Measurements from ENCODE around the gene TPBG. TPM values are rescaled to one million over a fixed set of nuclear protein-coding genes. Genes with fewer than 3 reads are reported as not detected.

Gene TPBG, protein sequence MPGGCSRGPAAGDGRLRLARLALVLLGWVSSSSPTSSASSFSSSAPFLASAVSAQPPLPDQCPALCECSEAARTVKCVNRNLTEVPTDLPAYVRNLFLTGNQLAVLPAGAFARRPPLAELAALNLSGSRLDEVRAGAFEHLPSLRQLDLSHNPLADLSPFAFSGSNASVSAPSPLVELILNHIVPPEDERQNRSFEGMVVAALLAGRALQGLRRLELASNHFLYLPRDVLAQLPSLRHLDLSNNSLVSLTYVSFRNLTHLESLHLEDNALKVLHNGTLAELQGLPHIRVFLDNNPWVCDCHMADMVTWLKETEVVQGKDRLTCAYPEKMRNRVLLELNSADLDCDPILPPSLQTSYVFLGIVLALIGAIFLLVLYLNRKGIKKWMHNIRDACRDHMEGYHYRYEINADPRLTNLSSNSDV
- not detected for polyA plus RNA-seq

DNA sequence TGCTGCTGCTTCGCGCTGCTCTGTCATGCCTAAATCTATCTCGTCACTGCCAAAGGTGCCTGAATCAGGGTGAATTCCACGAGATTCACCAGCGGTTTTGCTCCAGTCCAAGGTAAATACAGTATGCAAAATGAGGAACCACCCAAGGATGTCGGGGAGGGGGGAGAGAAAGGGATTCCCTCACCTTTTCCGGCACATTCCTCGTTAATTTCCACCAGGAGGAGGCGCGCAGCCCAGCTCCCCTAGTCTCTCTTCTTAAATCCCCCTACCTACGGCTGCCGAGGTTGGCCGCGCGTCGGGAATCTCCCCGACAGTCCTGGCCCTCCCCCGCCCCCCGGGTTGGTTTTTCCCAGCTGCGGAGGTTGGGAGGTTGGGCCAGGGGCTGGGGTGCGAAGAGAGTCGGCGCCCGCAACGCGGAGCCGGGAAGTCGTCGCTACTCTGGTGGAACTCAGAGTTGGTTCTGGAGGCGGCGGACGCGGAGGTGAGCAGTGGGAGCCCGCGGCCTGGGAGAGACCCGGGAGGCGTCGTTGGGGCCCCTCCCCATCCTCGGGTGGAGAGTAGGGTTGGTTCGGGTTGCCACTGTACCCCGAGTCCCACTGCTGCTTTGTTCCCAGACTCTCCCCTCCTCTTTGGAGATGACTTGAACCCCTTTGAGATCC is at the start of gene TPBG:
Gene TPBG, plus strand, starts transcription at position 390 of the 659 bp plus-strand sequence. CDS start 1,145 bp downstream, outside the sequence.
- peak within 1 kb of the TSS; percentile 69 to 82 (median 74) for H3K4me3 Mint-ChIP-seq
- H3K27me3 Mint-ChIP-seq (ENCODE audit: low read depth in 3 of 3): peaks cover 20 to 23% (median 20%) of the 10 kb centered on the region in 3 donors
- DNase-seq: no peak
- H3K27ac Mint-ChIP-seq: no peak within 1 kb of the TSS
- peaks cover 15 to 20% of the 10 kb centered on the region in 2 donors for H3K4me1 Mint-ChIP-seq
- H3K9me3 Mint-ChIP-seq: peaks cover 0 to 8% (median under 1%) of the 10 kb centered on the region in 6 donors
- no peaks in the 10 kb centered on the region for H3K36me3 Mint-ChIP-seq

DNA sequence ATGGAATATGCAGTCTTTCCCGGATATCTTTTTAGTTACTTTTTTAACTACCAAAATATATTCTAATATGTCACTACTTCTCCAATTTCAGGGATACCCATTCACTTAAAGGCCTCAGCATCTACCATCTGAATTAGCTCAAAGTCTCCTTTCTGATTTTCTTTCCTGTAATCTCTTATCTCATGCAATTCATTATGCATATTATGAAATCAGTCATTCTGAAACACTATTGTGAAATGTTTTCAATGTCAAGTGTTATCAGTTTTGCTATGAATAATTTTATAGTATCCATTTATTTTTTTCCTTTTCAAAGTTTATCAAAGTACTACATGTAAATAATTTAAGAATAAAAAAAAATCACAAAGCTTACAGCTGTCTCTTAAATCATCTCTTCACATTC is 41.2 kb upstream of the TPBG start:
- Mint-ChIP-seq H3K4me3 (no peak overlapping the region), H3K27ac (no peak overlapping the region), H3K36me3 (no peaks in the 10 kb centered on the region), H3K27me3 (ENCODE audit: low read depth in 3 of 3) (peaks cover 0 to 3% (median 2%) of the 10 kb centered on the region in 3 donors), H3K4me1 (no peaks in the 10 kb centered on the region), H3K9me3 (no peaks in the 10 kb centered on the region)
- no peak for DNase-seq

DNA sequence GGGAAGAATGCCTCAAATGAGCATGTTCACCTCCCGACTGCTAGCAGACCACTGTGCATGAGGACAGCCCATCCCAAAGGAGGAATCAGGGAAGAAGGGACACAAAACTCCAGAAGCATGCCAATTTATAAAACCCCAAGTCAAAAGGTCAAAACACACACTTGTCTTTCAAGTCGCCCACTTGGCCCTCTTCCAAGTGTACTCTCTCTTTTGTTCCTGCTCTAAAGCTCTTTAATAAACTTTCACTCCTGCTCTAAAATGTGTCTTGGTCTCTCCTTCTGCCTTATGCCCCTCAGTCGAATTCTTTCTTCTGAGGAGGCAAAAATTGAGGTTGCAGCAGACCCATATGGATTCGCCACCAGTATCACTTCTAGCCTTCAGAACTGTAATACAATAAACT is 33.9 kb upstream of the TPBG start:
- no peak for DNase-seq
- Mint-ChIP-seq H3K27me3 (ENCODE audit: low read depth in 3 of 3) (peaks cover 0 to 4% (median 2%) of the 10 kb centered on the region in 3 donors), H3K36me3 (no peaks in the 10 kb centered on the region), H3K4me1 (no peaks in the 10 kb centered on the region), H3K4me3 (no peak overlapping the region), H3K9me3 (peaks cover 0 to 4% (median 0%) of the 10 kb centered on the region in 6 donors), H3K27ac (no peak overlapping the region)

DNA sequence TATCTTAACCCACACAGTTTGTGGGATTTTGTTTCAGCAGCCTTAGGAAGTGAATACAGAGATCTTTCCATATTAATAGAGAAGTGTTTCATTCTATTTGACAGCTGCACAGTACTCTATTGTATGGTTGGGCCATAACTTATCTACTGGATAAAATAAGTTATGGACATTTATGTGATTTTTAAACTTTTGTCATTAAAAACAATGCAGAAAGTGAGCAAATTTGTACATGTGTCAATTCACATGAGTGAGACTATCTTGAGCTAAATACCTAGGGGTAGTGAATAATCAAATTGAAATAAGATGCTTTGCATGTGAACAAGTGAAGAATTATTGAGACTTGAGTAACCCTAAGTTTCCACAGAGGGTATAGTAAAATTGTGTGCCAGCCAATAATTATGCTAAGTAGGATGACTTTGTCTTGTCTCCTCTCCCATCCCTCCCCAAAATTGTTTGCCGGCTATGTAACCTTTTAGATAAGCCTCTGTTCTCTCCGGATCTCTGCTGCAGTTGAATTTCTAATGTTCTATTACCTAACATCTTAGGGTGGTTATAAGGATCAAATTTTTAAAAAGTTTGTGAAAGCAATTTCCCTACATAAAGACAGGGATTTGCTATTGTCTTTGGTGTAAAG is 33.3 kb upstream of the TPBG start:
- Mint-ChIP-seq H3K27me3 (ENCODE audit: low read depth in 3 of 3) (peaks cover 0 to 4% (median 2%) of the 10 kb centered on the region in 3 donors), H3K9me3 (peaks cover 0 to 4% (median 0%) of the 10 kb centered on the region in 6 donors), H3K36me3 (no peaks in the 10 kb centered on the region), H3K27ac (no peak overlapping the region), H3K4me3 (no peak overlapping the region), H3K4me1 (no peaks in the 10 kb centered on the region)
- no peak for DNase-seq

DNA sequence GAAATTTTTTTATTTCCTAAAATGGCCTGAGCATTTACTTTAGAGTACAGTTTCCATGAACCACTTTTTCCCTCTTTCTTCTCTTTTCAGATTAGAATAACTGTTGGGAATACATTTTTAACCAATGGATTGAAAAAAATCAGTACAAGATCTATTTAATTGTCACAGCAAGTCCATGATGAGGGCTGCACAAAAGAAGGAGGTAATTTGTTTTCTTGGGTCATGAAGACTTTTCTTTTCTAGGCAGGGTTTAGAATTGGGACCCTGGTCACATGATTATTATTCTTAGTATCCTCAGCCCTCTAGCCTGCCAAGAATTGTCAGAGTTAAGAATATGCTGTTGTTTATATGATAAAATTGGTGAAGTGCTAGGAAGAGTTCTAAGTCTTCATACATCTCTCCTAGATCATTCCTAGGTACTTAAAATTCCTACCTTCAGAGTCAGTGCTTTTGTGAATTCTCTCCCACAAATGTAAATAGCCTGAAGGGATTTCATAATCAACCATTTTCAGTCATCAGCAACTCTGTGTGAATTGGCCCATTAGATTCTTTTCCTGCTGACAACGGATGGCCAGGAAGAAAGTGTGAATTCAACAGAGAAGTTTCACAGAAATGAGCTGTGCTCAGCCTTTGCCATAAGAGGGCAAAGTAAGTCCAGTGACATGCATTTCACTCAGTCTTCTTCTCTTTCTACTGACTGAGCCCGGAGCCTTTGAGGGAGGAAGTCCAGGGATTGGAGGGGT is 32.4 kb upstream of the TPBG start:
- Mint-ChIP-seq H3K4me3 (no peak overlapping the region), H3K27ac (no peak overlapping the region), H3K27me3 (ENCODE audit: low read depth in 3 of 3) (peaks cover 0 to 6% (median 2%) of the 10 kb centered on the region in 3 donors), H3K36me3 (no peaks in the 10 kb centered on the region), H3K9me3 (peaks cover 0 to 4% (median 0%) of the 10 kb centered on the region in 6 donors), H3K4me1 (no peaks in the 10 kb centered on the region)
- DNase-seq: no peak

DNA sequence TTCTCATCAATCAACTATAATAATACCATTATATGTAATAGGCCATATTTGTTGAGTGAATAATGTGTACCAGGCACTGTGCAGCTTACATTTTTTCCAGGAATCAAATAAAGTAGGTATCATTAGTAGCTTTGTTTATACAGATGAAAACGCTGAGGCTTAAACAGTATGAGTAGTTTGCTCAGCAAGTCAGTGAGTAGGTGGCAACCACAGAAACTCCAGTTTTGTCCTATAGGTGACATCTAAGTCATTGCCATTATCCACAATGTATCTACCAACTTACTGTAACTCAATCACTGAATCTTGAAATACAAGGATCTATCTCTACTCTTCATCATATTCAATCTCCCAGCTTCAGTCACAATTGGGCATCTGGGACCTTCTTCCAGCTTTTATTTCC is 29.8 kb upstream of the TPBG start:
- Mint-ChIP-seq H3K4me1 (no peaks in the 10 kb centered on the region), H3K27me3 (ENCODE audit: low read depth in 3 of 3) (peaks cover 0 to 6% (median 2%) of the 10 kb centered on the region in 3 donors)

DNA sequence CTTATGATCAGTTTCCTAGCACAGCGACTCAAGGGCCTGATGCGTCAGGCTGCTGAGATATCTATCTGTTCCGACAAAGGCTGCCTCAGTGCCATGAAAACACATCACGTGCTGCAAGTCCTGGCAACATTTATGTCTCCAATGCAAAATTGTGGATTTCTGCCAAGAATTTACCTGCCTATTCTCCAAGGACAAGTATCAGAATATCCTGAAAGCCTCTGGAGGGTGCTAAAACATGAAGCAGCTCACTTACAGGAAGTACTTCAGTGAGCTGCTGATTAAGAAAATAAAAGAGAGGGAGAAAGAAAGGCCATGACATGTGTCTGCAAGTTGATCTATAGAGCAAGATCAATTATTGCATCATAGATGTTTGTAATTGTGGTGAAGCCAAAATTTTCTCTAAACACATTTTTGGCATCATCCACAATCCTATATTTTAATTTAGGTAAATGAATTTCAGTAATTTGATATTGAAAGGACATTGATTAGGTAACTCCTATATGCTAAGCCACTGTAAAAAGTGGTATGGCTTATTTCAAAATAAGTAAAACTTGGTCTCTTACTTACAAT is 25.8 kb upstream of the TPBG start:
- Mint-ChIP-seq H3K4me1 (no peaks in the 10 kb centered on the region), H3K9me3 (peaks cover 0 to 4% (median 0%) of the 10 kb centered on the region in 6 donors), H3K27me3 (ENCODE audit: low read depth in 3 of 3) (peaks cover 0 to 4% (median 4%) of the 10 kb centered on the region in 3 donors), H3K4me3 (no peak overlapping the region), H3K27ac (no peak overlapping the region), H3K36me3 (no peaks in the 10 kb centered on the region)
- no peak for DNase-seq

More for the DNA sequence above, 29.8 kb upstream of the TPBG start:
- no peaks in the 10 kb centered on the region for H3K36me3 Mint-ChIP-seq
- H3K4me3 Mint-ChIP-seq: no peak overlapping the region
- H3K9me3 Mint-ChIP-seq: peaks cover 0 to 2% (median 0%) of the 10 kb centered on the region in 6 donors
- H3K27ac Mint-ChIP-seq: no peak overlapping the region
- DNase-seq: no peak

DNA sequence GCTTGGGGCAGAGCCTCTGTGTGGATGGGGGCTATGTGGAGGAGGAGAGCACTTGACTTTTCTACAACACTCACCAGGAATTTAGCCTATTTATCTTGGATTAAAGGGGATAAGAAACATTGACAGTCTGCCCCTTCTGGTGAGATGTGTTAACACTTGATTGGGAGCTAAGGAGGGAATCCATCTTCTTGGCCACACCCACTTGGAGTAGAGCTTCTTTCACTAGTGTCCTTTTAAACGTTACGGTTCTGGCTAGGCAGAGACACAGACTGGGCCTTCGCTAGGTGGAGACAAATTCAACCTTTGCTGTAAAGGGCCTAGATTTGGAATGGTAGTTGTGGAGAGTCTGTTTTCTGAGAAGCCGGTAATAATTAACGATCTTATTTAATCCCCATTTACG is 15.5 kb upstream of the TPBG start:
- Mint-ChIP-seq H3K4me1 (no peaks in the 10 kb centered on the region), H3K27ac (no peak overlapping the region), H3K9me3 (peaks cover 0 to 5% (median 3%) of the 10 kb centered on the region in 6 donors), H3K4me3 (no peak overlapping the region), H3K27me3 (ENCODE audit: low read depth in 3 of 3) (peaks cover 0 to 9% (median 2%) of the 10 kb centered on the region in 3 donors), H3K36me3 (no peaks in the 10 kb centered on the region)
- DNase-seq: no peak

DNA sequence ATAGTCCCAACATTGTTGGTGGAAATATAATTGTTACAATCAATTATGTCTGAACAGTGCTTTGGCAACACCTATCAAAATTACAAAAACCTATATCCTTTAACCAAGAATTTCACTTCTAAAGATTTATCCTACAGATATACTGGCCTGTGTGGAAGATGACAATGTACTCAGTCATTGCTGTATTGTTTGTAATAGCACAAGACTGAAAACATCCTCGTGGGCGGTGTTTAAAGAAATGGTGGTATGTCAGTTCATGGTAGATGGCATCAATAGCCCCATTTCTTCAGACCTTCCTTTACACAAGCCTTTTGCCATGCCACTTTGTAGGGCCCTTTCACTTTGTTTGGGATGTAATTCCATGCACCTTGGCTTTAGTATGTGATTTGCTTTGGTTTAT is 9.8 kb upstream of the TPBG start:
- Mint-ChIP-seq H3K4me3 (no peak overlapping the region), H3K27me3 (ENCODE audit: low read depth in 3 of 3) (peaks cover 0 to 6% (median 2%) of the 10 kb centered on the region in 3 donors), H3K27ac (no peak overlapping the region), H3K4me1 (no peaks in the 10 kb centered on the region), H3K36me3 (no peaks in the 10 kb centered on the region), H3K9me3 (peaks cover 0 to 1% (median 0%) of the 10 kb centered on the region in 6 donors)
- no peak for DNase-seq

DNA sequence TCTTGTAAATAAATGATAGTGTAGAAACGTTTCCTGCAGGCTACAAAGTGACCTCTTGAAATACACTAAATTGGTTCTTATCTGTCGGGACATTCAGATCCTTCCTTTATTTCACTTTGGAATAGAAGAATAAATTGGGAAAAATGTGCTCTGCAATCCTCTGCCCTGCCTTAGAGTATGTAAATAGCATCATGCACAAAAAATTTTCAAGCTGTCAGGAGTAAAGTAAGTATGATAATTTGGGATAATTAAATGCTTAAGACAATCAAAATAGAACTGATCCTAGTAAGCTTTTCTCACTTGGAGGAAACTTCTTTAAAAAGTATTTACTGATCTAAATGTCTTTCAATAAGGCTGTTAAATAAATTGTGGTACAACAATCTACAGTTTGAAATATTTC is 3.1 kb upstream of the TPBG start:
- Mint-ChIP-seq H3K9me3 (peaks cover 0 to 8% (median under 1%) of the 10 kb centered on the region in 6 donors), H3K4me3 (no peak overlapping the region), H3K4me1 (peaks cover 10 to 15% of the 10 kb centered on the region in 2 donors), H3K36me3 (no peaks in the 10 kb centered on the region), H3K27ac (no peak overlapping the region), H3K27me3 (ENCODE audit: low read depth in 3 of 3) (peaks cover 13 to 15% (median 13%) of the 10 kb centered on the region in 3 donors)
- DNase-seq: no peak

DNA sequence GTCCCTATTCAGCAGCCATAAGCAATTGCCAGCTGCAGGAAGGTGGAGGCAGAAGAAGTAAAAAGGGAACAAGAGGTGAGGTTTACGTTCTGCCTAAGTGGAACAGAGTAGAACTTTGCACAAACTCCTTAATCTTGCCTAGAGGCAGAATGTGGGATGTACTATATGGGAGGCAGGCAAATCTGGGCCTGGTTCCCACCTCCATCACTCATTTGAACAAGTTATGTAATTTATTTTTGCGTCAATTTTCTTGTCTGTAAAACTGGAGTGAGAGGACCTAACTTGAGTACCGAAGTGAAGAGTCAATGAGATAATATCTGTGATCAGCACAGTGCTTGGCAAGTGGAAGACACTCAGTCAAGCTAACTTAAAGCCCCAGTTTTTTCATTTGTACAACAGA is 2.0 kb upstream of the TPBG start:
- H3K9me3 Mint-ChIP-seq: peaks cover 0 to 8% (median under 1%) of the 10 kb centered on the region in 6 donors

DNA sequence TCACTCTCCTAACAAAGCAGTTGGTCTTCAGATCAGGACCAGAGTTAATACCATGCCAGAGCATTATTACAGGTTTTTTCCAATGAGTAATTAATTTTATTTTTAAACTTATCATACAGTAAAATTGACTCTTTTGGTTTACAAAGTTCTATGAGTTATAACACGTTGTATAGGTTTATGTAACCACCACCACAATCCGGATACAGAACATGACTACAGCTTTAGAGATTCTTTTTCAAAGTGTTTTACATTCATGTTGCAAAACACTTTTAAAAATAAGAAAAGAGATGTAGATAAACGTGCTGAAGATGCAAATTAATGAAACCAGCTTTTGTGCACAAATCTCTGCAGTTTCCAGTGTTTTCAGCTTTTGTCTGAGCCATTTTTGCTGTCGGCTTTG is 1.5 kb upstream of the TPBG start:
- Mint-ChIP-seq H3K4me1 (peaks cover 15 to 20% of the 10 kb centered on the region in 2 donors), H3K27me3 (ENCODE audit: low read depth in 3 of 3) (peaks cover 18 to 23% (median 20%) of the 10 kb centered on the region in 3 donors), H3K27ac (no peak overlapping the region), H3K9me3 (peaks cover 0 to 8% (median under 1%) of the 10 kb centered on the region in 6 donors), H3K4me3 (peak overlapping the region in 2 of 5 donors; percentile 38 to 46), H3K36me3 (no peaks in the 10 kb centered on the region)
- no peak for DNase-seq

More for the DNA sequence above, 2.0 kb upstream of the TPBG start:
- Mint-ChIP-seq H3K27me3 (ENCODE audit: low read depth in 3 of 3) (peaks cover 18 to 23% (median 20%) of the 10 kb centered on the region in 3 donors), H3K4me3 (no peak overlapping the region), H3K4me1 (peaks cover 15 to 20% of the 10 kb centered on the region in 2 donors), H3K27ac (no peak overlapping the region), H3K36me3 (no peaks in the 10 kb centered on the region)
- no peak for DNase-seq
